HepG2 (cell line): ENCODE data around the gene STK10.

Source experiments
- AHR ChIP-seq: IDR thresholded peaks from 2 replicates; pipeline ENCODE4 v1.6.1; 2018; ENCODE audit warnings: missing genetic modification reagents, missing compliant biosample characterization
- BRD4 ChIP-seq: sonication (generic); formaldehyde crosslinking; IDR thresholded peaks from 2 replicates; pipeline ENCODE4 v1.4.0; 2020; ENCODE audit warnings: missing genetic modification reagents
- CHD4 ChIP-seq: fragments of 200-600 bp; sonication (generic); IDR thresholded peaks from 2 replicates; pipeline ENCODE4 v1.7.0; 2017; ENCODE audit warnings: mild to moderate bottlenecking, low read length, borderline replicate concordance
- IRX3 ChIP-seq: sonication (generic); formaldehyde crosslinking; IDR thresholded peaks from 2 replicates; pipeline ENCODE4 v1.8.1; 2023; ENCODE audit warnings: mild to moderate bottlenecking, low read depth, missing genetic modification reagents, borderline replicate concordance
- MAZ ChIP-seq, 2 experiments: sonication (generic) in 1 of 2; formaldehyde crosslinking in 1 of 2; IDR thresholded peaks; 2 replicates each; pipeline versions ENCODE4 v1.5.0 to v1.6.1; 2012 to 2020; ENCODE audit warnings: low read depth in 2 of 2, mild to moderate bottlenecking in 2 of 2, borderline replicate concordance in 1 of 2, improper control_type of control experiment in 1 of 2, low read length in 1 of 2, missing genetic modification reagents in 1 of 2, moderate library complexity in 1 of 2
- MIER2 ChIP-seq: IDR thresholded peaks from 2 replicates; pipeline ENCODE4 v1.6.1; 2016; ENCODE audit warnings: missing biosample characterization, missing genetic modification reagents
- MTA1 ChIP-seq: sonication (generic); formaldehyde crosslinking; IDR thresholded peaks from 2 replicates; pipeline ENCODE4 v1.4.0; 2020; ENCODE audit warnings: missing genetic modification reagents, mild to moderate bottlenecking, borderline replicate concordance
- POLR2AphosphoS5 ChIP-seq: IDR thresholded peaks from 2 replicates; pipeline ENCODE4 v1.6.1; 2012; ENCODE audit warnings: low read depth, low read length
- RELA ChIP-seq: sonication (generic); formaldehyde crosslinking; IDR thresholded peaks from 2 replicates; pipeline ENCODE4 v1.4.0; 2020; ENCODE audit warnings: missing genetic modification reagents
- TF ChIP-seq, protein P1 (sequence below): sonication (generic); formaldehyde crosslinking; IDR thresholded peaks from 2 replicates; pipeline ENCODE4 v1.4.0; 2020; ENCODE audit warnings: missing genetic modification reagents
- TF ChIP-seq, protein P2 (sequence below): sonication (generic); formaldehyde crosslinking; IDR thresholded peaks from 2 replicates; pipeline ENCODE4 v1.4.0; 2020; ENCODE audit warnings: missing genetic modification reagents, mild to moderate bottlenecking, borderline replicate concordance
- TF ChIP-seq, protein P3 (sequence below): sonication (generic); formaldehyde crosslinking; IDR thresholded peaks from 2 replicates; pipeline ENCODE4 v1.5.0; 2020; ENCODE audit warnings: mild to moderate bottlenecking, missing genetic modification reagents, moderate library complexity
- TF ChIP-seq, protein P4 (sequence below): sonication (generic); formaldehyde crosslinking; IDR thresholded peaks from 2 replicates; pipeline ENCODE4 v1.4.0; 2020; ENCODE audit warnings: missing genetic modification reagents

DNA sequence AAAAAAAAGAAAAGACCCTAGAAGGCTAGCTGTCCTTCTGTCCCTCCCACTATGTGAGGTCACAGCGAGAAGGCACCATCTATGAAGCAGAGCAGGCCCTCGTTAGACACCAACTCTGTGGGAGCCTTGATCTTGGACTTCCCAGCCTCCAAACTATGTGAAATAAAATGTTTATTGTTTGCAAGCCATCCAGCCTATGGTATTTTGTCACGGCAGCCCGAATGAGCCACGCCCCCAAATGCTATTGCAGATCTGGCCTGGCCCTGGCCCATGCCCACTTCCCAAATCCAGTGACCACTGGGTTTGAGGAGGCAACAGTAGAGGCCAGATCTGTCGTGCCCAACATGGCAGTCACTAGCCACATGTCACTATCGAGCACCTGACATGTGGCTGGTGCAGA is 10.8 kb downstream of the STK10 start:
- TF ChIP-seq, protein P1, sequence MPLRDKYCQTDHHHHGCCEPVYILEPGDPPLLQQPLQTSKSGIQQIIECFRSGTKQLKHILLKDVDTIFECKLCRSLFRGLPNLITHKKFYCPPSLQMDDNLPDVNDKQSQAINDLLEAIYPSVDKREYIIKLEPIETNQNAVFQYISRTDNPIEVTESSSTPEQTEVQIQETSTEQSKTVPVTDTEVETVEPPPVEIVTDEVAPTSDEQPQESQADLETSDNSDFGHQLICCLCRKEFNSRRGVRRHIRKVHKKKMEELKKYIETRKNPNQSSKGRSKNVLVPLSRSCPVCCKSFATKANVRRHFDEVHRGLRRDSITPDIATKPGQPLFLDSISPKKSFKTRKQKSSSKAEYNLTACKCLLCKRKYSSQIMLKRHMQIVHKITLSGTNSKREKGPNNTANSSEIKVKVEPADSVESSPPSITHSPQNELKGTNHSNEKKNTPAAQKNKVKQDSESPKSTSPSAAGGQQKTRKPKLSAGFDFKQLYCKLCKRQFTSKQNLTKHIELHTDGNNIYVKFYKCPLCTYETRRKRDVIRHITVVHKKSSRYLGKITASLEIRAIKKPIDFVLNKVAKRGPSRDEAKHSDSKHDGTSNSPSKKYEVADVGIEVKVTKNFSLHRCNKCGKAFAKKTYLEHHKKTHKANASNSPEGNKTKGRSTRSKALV (CRISPR knock-in tag): no peak
- TF ChIP-seq IRX3 (no peak), CHD4 (no peak), AHR (CRISPR knock-in tag) (no peak), MTA1 (no peak), RELA (CRISPR knock-in tag) (no peak), MIER2 (CRISPR knock-in tag) (no peak), BRD4 (CRISPR knock-in tag) (no peak), MAZ (IDR thresholded peaks at IDR 0.05; ENCODE audit: borderline replicate concordance, low read depth, low read length) (no peak), MAZ (CRISPR knock-in tag; IDR thresholded peaks at IDR 0.05; ENCODE audit: low read depth) (no peak), POLR2AphosphoS5 (no peak)
- TF ChIP-seq, protein P2, sequence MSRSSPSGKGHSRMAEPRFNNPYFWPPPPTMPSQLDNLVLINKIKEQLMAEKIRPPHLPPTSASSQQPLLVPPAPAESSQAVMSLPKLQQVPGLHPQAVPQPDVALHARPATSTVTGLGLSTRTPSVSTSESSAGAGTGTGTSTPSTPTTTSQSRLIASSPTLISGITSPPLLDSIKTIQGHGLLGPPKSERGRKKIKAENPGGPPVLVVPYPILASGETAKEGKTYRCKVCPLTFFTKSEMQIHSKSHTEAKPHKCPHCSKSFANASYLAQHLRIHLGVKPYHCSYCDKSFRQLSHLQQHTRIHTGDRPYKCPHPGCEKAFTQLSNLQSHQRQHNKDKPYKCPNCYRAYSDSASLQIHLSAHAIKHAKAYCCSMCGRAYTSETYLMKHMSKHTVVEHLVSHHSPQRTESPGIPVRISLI: no peak
- TF ChIP-seq, protein P3, sequence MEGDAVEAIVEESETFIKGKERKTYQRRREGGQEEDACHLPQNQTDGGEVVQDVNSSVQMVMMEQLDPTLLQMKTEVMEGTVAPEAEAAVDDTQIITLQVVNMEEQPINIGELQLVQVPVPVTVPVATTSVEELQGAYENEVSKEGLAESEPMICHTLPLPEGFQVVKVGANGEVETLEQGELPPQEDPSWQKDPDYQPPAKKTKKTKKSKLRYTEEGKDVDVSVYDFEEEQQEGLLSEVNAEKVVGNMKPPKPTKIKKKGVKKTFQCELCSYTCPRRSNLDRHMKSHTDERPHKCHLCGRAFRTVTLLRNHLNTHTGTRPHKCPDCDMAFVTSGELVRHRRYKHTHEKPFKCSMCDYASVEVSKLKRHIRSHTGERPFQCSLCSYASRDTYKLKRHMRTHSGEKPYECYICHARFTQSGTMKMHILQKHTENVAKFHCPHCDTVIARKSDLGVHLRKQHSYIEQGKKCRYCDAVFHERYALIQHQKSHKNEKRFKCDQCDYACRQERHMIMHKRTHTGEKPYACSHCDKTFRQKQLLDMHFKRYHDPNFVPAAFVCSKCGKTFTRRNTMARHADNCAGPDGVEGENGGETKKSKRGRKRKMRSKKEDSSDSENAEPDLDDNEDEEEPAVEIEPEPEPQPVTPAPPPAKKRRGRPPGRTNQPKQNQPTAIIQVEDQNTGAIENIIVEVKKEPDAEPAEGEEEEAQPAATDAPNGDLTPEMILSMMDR (CRISPR knock-in tag): no peak
- TF ChIP-seq, protein P4, sequence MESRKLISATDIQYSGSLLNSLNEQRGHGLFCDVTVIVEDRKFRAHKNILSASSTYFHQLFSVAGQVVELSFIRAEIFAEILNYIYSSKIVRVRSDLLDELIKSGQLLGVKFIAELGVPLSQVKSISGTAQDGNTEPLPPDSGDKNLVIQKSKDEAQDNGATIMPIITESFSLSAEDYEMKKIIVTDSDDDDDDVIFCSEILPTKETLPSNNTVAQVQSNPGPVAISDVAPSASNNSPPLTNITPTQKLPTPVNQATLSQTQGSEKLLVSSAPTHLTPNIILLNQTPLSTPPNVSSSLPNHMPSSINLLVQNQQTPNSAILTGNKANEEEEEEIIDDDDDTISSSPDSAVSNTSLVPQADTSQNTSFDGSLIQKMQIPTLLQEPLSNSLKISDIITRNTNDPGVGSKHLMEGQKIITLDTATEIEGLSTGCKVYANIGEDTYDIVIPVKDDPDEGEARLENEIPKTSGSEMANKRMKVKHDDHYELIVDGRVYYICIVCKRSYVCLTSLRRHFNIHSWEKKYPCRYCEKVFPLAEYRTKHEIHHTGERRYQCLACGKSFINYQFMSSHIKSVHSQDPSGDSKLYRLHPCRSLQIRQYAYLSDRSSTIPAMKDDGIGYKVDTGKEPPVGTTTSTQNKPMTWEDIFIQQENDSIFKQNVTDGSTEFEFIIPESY: no peak
